ENCODE measurements around the gene TSNAXIP1.

TSNAXIP1 gene, protein sequence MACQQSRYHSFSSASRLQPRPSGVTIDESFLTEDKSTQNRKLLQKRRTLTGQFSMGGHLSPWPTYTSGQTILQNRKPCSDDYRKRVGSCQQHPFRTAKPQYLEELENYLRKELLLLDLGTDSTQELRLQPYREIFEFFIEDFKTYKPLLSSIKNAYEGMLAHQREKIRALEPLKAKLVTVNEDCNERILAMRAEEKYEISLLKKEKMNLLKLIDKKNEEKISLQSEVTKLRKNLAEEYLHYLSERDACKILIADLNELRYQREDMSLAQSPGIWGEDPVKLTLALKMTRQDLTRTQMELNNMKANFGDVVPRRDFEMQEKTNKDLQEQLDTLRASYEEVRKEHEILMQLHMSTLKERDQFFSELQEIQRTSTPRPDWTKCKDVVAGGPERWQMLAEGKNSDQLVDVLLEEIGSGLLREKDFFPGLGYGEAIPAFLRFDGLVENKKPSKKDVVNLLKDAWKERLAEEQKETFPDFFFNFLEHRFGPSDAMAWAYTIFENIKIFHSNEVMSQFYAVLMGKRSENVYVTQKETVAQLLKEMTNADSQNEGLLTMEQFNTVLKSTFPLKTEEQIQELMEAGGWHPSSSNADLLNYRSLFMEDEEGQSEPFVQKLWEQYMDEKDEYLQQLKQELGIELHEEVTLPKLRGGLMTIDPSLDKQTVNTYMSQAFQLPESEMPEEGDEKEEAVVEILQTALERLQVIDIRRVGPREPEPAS

DNA sequence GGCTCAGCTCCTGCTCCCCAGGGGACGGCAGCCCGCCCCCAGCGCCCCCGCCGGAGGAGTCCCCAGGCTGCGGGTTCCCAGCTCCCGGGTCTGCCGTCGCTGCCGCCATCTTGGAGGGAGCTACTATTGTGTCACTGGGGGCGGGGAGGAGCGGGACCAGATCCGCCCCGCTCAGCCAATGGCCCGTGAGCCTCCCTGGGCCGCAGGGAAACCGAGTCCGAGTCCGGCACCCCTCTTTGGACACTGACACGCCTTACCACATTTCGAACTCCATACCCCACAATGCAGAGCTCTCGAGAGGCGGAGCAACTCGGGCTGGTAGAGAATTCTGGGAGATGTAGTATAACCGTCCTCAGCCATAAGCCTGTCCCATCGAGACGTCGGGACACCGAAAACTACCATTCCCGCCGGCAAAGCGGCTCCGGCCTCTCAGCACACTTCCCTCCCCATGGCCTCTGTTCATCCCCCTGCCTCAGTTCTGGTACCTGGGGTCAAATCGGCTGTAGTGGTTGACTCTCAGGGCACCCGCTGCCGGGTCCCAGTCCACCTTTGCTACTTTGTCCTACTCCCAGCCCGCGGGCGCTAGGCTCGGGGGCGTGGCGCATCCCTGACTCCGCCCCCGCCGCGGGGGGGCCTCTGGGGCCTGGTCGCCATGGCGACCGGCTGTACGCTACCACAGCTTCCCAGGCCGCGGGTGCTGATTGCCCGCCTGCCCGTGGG lies at the start of gene TSNAXIP1, which contains the start of gene RANBP10:
Gene TSNAXIP1, plus strand, starts transcription at position 462 of the 720 bp plus-strand sequence. CDS start 261 bp downstream, outside the sequence.
Gene RANBP10, minus strand, starts transcription at position 133 of the 720 bp plus-strand sequence. Its CDS starts 24 bp downstream, at position 109.
- peak within 1 kb of the TSS; percentile 94 to 100 (median 98) for H3K4me2 ChIP-seq
- TF ChIP-seq Cebpa-rat (IDR thresholded peaks at IDR 0.05): peak in 3 of 11 experiments; percentile 29 to 40 (median 31); a peak in 3 of 22 replicates
- peak within 1 kb of the TSS; percentile 78 to 89 (median 82) for H3K27ac ChIP-seq
- H3K9ac ChIP-seq: peak within 1 kb of the TSS; percentile 85 to 97 (median 92)
- peak within 1 kb of the TSS; percentile 80 to 100 (median 92) for H3K4me3 ChIP-seq
- peaks cover 47 to 51% (median 50%) of the 10 kb centered on the region in 10 experiments for H3K4me1 ChIP-seq
- H3K27me3 ChIP-seq: no peaks in the 10 kb centered on the region
- peaks cover 16 to 36% (median 26%) of the 10 kb centered on the region in 11 experiments for H3K36me3 ChIP-seq
- H3K9me3 ChIP-seq (replicated peaks in 1 of 11): no peaks in the 10 kb centered on the region
- H4K20me1 ChIP-seq: peaks cover 7 to 23% (median 16%) of the 10 kb centered on the region in 11 experiments; a peak in 21 of 22 replicates

DNA sequence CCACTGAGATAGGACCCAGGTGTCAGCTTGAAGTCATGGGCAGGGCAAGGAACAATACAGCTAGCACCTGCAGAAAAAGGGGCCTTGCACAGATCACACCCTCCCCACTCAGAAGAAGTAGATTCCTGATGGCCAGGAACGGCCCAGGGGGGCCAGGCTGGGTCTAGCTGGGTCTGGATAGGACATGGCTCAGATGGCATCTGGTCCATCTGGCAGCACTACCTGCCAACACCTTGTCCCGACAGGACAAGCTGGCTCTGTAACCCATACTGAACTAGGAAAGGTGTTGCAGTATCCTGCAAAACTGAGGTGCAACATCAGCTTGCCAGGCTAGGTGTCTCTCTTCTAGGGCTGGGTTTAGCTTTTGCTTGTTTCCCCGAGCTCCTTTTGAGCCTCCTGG lies 48.7 kb upstream of the TSNAXIP1 start:
- no peaks in the 10 kb centered on the region for H3K9me3 ChIP-seq (replicated peaks in 1 of 11)
- no peak overlapping the region for H3K4me2 ChIP-seq
- H3K36me3 ChIP-seq: peaks cover 24 to 86% (median 57%) of the 10 kb centered on the region in 11 experiments
- no peak overlapping the region for H3K4me3 ChIP-seq
- TF ChIP-seq Cebpa-rat (IDR thresholded peaks at IDR 0.05): no peak
- H3K27me3 ChIP-seq: no peaks in the 10 kb centered on the region
- peaks cover 44 to 99% (median 68%) of the 10 kb centered on the region in 11 experiments; a peak in 21 of 22 replicates for H4K20me1 ChIP-seq
- no peak overlapping the region for H3K27ac ChIP-seq
- H3K4me1 ChIP-seq: peaks cover 10 to 26% (median 21%) of the 10 kb centered on the region in 10 experiments; a peak in 18 of 20 replicates
- no peak overlapping the region for H3K9ac ChIP-seq

GRCh38 chr16:67758966-67759365 lies 47.7 kb upstream of the TSNAXIP1 start:
- TF ChIP-seq Cebpa-rat (IDR thresholded peaks at IDR 0.05): no peak
- no peaks in the 10 kb centered on the region for H3K9me3 ChIP-seq (replicated peaks in 1 of 11)

DNA sequence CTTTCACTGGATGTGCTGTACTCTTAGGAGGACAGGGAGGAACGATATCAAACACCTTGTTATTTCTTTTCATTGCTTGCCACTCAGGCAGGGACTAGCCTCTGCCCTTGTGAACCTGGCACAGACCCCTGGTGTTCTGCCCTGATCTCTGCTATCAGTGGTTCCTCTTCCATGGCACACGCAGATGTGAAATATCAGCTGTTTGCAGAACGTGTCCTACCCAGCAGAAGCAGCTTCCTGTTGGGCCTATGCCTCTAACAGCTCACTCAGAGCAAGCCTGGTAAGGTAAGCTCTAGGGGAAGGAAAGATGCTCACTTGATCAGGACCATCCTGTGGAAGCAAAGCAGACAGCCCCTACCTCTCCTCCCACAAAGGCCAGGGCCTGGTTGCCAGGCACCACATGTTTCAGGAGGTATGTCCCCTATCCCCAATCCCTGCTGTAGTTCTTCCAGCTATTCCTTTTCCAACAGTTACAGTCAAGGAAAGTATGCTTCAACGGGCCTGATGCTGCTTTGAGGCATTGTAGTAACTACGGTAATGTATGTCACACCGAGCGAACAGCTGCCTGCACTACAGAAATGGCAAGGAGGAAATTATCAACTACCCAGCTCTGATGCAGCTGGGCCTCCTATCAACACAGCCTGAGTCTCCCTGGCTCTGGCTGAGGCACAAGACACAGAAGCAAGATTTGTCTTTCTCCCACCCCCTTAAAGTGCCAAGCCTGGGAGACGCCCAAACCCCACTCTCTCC lies 46.3 kb upstream of the TSNAXIP1 start:
- Histone ChIP-seq H3K36me3 (peaks cover 34 to 86% (median 55%) of the 10 kb centered on the region in 11 experiments), H3K9me3 (replicated peaks in 1 of 11) (no peaks in the 10 kb centered on the region), H3K4me1 (peaks cover 10 to 26% (median 21%) of the 10 kb centered on the region in 10 experiments; a peak in 18 of 20 replicates), H3K4me3 (no peak overlapping the region), H4K20me1 (peaks cover 37 to 98% (median 60%) of the 10 kb centered on the region in 11 experiments; a peak in 21 of 22 replicates), H3K27ac (peak overlapping the region in 2 of 11 experiments; percentile 9 to 18; a peak in 1 of 22 replicates), H3K9ac (peak overlapping the region in 6 of 11 experiments; percentile 1 to 44 (median 28); a peak in 6 of 22 replicates), H3K4me2 (peak overlapping the region in 9 of 11 experiments; percentile 1 to 34 (median 23); a peak in 8 of 22 replicates), H3K27me3 (no peaks in the 10 kb centered on the region)
- no peak for TF ChIP-seq Cebpa-rat (IDR thresholded peaks at IDR 0.05)

More at GRCh38 chr16:67758966-67759365, 47.7 kb upstream of the TSNAXIP1 start:
- H3K4me1 ChIP-seq: peaks cover 10 to 26% (median 21%) of the 10 kb centered on the region in 10 experiments; a peak in 18 of 20 replicates
- H3K9ac ChIP-seq: no peak overlapping the region
- H4K20me1 ChIP-seq: peaks cover 45 to 99% (median 71%) of the 10 kb centered on the region in 11 experiments; a peak in 21 of 22 replicates
- no peak overlapping the region for H3K4me3 ChIP-seq
- H3K36me3 ChIP-seq: peaks cover 31 to 86% (median 58%) of the 10 kb centered on the region in 11 experiments
- no peaks in the 10 kb centered on the region for H3K27me3 ChIP-seq
- no peak overlapping the region for H3K4me2 ChIP-seq
- no peak overlapping the region for H3K27ac ChIP-seq

DNA sequence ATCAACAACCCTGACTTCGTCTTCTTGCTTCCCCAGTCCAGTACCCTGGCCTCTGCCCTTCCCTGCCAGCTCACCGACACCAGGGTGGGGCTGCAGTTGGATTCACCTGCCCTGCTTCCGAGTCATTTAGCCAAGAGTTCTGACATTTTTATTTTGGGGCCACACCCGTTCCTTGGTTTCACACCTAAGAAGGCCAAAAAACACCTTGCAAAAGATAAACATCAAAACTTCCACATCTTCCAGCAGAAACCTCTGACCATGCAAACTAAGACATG lies 45.8 kb upstream of the TSNAXIP1 start:
- peaks cover 10 to 22% (median 18%) of the 10 kb centered on the region in 10 experiments; a peak in 18 of 20 replicates for H3K4me1 ChIP-seq
- H3K27me3 ChIP-seq: no peaks in the 10 kb centered on the region
- H3K9me3 ChIP-seq (replicated peaks in 1 of 11): no peaks in the 10 kb centered on the region
- H4K20me1 ChIP-seq: peaks cover 32 to 96% (median 59%) of the 10 kb centered on the region in 11 experiments; a peak in 21 of 22 replicates
- H3K9ac ChIP-seq: peak overlapping the region in 4 of 11 experiments; percentile 5 to 44 (median 34); a peak in 4 of 22 replicates
- no peak for TF ChIP-seq Cebpa-rat (IDR thresholded peaks at IDR 0.05)
- H3K4me3 ChIP-seq: no peak overlapping the region
- H3K4me2 ChIP-seq: peak overlapping the region in 9 of 11 experiments; percentile 1 to 34 (median 23); a peak in 8 of 22 replicates
- peak overlapping the region in 1 of 11 experiments; percentile 18; a peak in 1 of 22 replicates for H3K27ac ChIP-seq
- H3K36me3 ChIP-seq: peaks cover 34 to 87% (median 58%) of the 10 kb centered on the region in 11 experiments

DNA sequence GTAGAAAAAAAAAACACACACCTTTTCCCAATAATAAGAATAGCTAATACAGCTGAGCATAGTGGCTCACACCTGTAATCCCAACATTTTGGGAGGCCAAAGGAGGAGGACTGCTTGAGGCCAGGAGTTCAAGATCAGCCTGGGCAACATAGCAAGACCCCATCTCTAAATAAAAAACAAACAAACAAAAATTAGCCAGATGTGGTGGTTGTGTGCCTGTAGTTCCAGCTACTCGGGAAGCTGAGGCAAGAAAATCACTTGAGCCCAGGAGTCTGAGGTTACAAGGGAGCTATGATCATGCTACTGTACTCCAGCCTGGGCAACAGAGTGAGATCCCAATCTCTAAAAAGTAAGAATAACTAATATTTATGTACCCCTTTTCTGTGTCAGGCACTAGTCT lies 44.8 kb upstream of the TSNAXIP1 start:
- Histone ChIP-seq H3K27ac (no peak overlapping the region), H3K4me1 (peaks cover 10 to 15% (median 14%) of the 10 kb centered on the region in 10 experiments; a peak in 18 of 20 replicates), H3K4me3 (no peak overlapping the region), H3K27me3 (no peaks in the 10 kb centered on the region), H3K36me3 (peaks cover 34 to 87% (median 64%) of the 10 kb centered on the region in 11 experiments), H3K4me2 (no peak overlapping the region), H3K9me3 (replicated peaks in 1 of 11) (no peaks in the 10 kb centered on the region), H4K20me1 (peaks cover 30 to 96% (median 58%) of the 10 kb centered on the region in 11 experiments; a peak in 21 of 22 replicates), H3K9ac (no peak overlapping the region)
- no peak for TF ChIP-seq Cebpa-rat (IDR thresholded peaks at IDR 0.05)

GRCh38 chr16:67762385-67762784 lies 44.3 kb upstream of the TSNAXIP1 start:
- Histone ChIP-seq H3K27ac (no peak overlapping the region), H3K36me3 (peaks cover 38 to 87% (median 64%) of the 10 kb centered on the region in 11 experiments), H3K4me1 (peaks cover 10 to 15% (median 14%) of the 10 kb centered on the region in 10 experiments; a peak in 18 of 20 replicates), H3K9ac (no peak overlapping the region), H3K9me3 (replicated peaks in 1 of 11) (no peaks in the 10 kb centered on the region), H4K20me1 (peaks cover 30 to 96% (median 58%) of the 10 kb centered on the region in 11 experiments; a peak in 21 of 22 replicates), H3K27me3 (no peaks in the 10 kb centered on the region), H3K4me2 (no peak overlapping the region), H3K4me3 (no peak overlapping the region)
- no peak for TF ChIP-seq Cebpa-rat (IDR thresholded peaks at IDR 0.05)
